Testis (tissue), 2 donors: ENCODE measurements around the gene CFD.

Experiments used
- CTCF ChIP-seq, 3 experiments: fragments of 450-650 bp in 2 of 3; fragments of 200-600 bp in 1 of 3; sonication (generic) in 1 of 3; IDR thresholded peaks; one replicate each; pipeline ENCODE4 v1.5.1; 2016 to 2019; ENCODE audit warnings: antibody characterized with exemption in 3 of 3, mild to moderate bottlenecking in 2 of 3, moderate library complexity in 1 of 3
- POLR2A ChIP-seq: fragments of 450-650 bp; IDR thresholded peaks from one replicate; pipeline ENCODE4 v1.6.1; 2017; ENCODE audit warnings: antibody characterized with exemption, mild to moderate bottlenecking, moderate library complexity

GRCh38 chr19:875265-875879 lies 15.9 kb downstream of the CFD start:
- no peak for TF ChIP-seq CTCF (IDR thresholded peaks at IDR 0.05)
- TF ChIP-seq POLR2A = no peak
